Measurements from ENCODE around the gene CIB4.

CIB4 gene

DNA sequence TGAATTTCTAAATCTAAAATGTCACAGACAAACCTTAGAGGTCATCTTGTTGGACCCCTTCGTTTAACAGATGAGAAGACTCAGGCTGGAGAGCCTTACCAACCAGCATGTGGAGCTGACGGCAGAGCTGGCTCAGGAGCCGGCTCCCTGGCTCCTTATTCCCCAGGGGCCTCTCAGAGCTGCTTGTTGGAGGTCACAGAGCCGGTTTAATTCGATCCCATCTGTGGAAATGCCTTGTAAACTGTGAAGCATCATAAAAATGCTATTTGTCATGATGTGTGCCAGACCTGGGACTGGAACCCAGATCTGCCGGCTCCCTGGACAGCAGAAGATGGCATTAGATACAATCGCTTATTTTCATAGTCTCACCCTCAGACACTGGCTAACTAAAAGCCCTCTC, 8.2 kb upstream of the CIB4 start:
- TF ChIP-seq, protein P1, sequence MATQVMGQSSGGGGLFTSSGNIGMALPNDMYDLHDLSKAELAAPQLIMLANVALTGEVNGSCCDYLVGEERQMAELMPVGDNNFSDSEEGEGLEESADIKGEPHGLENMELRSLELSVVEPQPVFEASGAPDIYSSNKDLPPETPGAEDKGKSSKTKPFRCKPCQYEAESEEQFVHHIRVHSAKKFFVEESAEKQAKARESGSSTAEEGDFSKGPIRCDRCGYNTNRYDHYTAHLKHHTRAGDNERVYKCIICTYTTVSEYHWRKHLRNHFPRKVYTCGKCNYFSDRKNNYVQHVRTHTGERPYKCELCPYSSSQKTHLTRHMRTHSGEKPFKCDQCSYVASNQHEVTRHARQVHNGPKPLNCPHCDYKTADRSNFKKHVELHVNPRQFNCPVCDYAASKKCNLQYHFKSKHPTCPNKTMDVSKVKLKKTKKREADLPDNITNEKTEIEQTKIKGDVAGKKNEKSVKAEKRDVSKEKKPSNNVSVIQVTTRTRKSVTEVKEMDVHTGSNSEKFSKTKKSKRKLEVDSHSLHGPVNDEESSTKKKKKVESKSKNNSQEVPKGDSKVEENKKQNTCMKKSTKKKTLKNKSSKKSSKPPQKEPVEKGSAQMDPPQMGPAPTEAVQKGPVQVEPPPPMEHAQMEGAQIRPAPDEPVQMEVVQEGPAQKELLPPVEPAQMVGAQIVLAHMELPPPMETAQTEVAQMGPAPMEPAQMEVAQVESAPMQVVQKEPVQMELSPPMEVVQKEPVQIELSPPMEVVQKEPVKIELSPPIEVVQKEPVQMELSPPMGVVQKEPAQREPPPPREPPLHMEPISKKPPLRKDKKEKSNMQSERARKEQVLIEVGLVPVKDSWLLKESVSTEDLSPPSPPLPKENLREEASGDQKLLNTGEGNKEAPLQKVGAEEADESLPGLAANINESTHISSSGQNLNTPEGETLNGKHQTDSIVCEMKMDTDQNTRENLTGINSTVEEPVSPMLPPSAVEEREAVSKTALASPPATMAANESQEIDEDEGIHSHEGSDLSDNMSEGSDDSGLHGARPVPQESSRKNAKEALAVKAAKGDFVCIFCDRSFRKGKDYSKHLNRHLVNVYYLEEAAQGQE (IDR thresholded peaks at IDR 0.05; ENCODE audit: low read depth): no peak
- no peak for TF ChIP-seq TCF12 (IDR thresholded peaks at IDR 0.05; ENCODE audit: low read depth)
- TF ChIP-seq NFIC (IDR thresholded peaks at IDR 0.05): no peak
- TF ChIP-seq, protein P2, sequence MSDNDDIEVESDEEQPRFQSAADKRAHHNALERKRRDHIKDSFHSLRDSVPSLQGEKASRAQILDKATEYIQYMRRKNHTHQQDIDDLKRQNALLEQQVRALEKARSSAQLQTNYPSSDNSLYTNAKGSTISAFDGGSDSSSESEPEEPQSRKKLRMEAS (IDR thresholded peaks at IDR 0.05): no peak
- no peak for TF ChIP-seq TAF1 (IDR thresholded peaks at IDR 0.05; ENCODE audit: low read depth)
- TF ChIP-seq, protein P3, sequence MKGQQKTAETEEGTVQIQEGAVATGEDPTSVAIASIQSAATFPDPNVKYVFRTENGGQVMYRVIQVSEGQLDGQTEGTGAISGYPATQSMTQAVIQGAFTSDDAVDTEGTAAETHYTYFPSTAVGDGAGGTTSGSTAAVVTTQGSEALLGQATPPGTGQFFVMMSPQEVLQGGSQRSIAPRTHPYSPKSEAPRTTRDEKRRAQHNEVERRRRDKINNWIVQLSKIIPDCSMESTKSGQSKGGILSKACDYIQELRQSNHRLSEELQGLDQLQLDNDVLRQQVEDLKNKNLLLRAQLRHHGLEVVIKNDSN (IDR thresholded peaks at IDR 0.05): no peak
- TF ChIP-seq EGR1 (IDR thresholded peaks at IDR 0.05): no peak
- no peak for TF ChIP-seq YY1 (IDR thresholded peaks at IDR 0.05; ENCODE audit: low read depth)
- no peak for TF ChIP-seq EP300 (IDR thresholded peaks at IDR 0.05; ENCODE audit: borderline replicate concordance)
- no peak for TF ChIP-seq CEBPB (IDR thresholded peaks at IDR 0.05)
- TF ChIP-seq ZBTB7A (IDR thresholded peaks at IDR 0.05; ENCODE audit: low read depth): no peak
- no peak for TF ChIP-seq TEAD4 (IDR thresholded peaks at IDR 0.05)
- TF ChIP-seq RAD21 (IDR thresholded peaks at IDR 0.05; ENCODE audit: low read depth): no peak
- no peak for TF ChIP-seq CREB1 (IDR thresholded peaks at IDR 0.05; ENCODE audit: low read depth)
- TF ChIP-seq FOXM1 (IDR thresholded peaks at IDR 0.05; ENCODE audit: borderline replicate concordance, low read depth): no peak

DNA sequence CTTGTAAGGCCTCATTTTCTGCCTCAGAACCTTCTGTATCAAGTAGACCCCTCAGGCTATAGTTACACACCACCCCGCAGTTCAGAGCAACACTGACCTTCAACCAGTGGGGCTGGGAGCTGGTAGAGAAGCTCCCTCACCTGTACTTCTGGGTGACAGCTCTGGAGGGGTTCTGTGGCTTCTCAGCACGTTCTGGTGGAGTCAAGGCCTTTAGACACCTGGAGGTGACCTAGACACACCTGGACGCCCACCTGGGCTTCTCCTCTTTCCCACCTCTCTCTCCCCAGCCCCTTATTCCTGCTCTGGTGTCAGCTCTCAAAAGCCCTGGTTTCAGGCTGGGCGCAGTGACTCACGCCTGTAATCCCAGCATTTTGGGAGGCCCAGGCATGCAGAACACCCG, 7.3 kb upstream of the CIB4 start:
- TF ChIP-seq RAD21 (IDR thresholded peaks at IDR 0.05; ENCODE audit: low read depth) (no peak), TAF1 (IDR thresholded peaks at IDR 0.05; ENCODE audit: low read depth) (no peak), YY1 (IDR thresholded peaks at IDR 0.05; ENCODE audit: low read depth) (no peak), FOXM1 (IDR thresholded peaks at IDR 0.05; ENCODE audit: borderline replicate concordance, low read depth) (no peak), TEAD4 (IDR thresholded peaks at IDR 0.05) (no peak), TCF12 (IDR thresholded peaks at IDR 0.05; ENCODE audit: low read depth) (no peak), EGR1 (IDR thresholded peaks at IDR 0.05) (no peak), ZBTB7A (IDR thresholded peaks at IDR 0.05; ENCODE audit: low read depth) (no peak), CREB1 (IDR thresholded peaks at IDR 0.05; ENCODE audit: low read depth) (no peak), CEBPB (IDR thresholded peaks at IDR 0.05) (no peak), NFIC (IDR thresholded peaks at IDR 0.05) (no peak), EP300 (IDR thresholded peaks at IDR 0.05; ENCODE audit: borderline replicate concordance) (no peak)
- TF ChIP-seq, protein P3 (IDR thresholded peaks at IDR 0.05): no peak
- TF ChIP-seq, protein P1 (IDR thresholded peaks at IDR 0.05; ENCODE audit: low read depth): no peak
- TF ChIP-seq, protein P2 (IDR thresholded peaks at IDR 0.05): no peak

DNA sequence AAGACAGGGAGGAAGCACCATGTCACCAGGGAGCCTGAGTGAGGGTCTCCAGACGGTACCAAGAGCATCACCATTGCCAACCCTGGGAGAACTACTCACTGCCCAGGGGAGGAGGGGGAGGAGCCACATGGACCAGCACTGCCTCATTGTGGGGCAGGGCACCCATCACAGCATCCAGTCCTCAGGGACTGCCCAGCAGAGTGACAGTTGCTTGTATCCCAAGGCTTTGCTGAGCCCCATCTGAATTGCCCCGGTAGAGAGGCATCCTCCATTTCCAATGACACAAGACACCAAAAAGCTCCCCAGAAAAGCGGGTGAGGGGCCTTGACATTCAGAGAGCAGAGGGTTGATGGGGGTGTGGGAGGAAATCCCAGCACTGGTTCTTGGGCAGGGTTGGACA, 6.8 kb upstream of the CIB4 start:
- TF ChIP-seq CREB1 (IDR thresholded peaks at IDR 0.05; ENCODE audit: low read depth) (no peak), ZBTB7A (IDR thresholded peaks at IDR 0.05; ENCODE audit: low read depth) (no peak), YY1 (IDR thresholded peaks at IDR 0.05; ENCODE audit: low read depth) (no peak), EGR1 (IDR thresholded peaks at IDR 0.05) (no peak), TEAD4 (IDR thresholded peaks at IDR 0.05) (no peak), TAF1 (IDR thresholded peaks at IDR 0.05; ENCODE audit: low read depth) (no peak), RAD21 (IDR thresholded peaks at IDR 0.05; ENCODE audit: low read depth) (no peak)

DNA sequence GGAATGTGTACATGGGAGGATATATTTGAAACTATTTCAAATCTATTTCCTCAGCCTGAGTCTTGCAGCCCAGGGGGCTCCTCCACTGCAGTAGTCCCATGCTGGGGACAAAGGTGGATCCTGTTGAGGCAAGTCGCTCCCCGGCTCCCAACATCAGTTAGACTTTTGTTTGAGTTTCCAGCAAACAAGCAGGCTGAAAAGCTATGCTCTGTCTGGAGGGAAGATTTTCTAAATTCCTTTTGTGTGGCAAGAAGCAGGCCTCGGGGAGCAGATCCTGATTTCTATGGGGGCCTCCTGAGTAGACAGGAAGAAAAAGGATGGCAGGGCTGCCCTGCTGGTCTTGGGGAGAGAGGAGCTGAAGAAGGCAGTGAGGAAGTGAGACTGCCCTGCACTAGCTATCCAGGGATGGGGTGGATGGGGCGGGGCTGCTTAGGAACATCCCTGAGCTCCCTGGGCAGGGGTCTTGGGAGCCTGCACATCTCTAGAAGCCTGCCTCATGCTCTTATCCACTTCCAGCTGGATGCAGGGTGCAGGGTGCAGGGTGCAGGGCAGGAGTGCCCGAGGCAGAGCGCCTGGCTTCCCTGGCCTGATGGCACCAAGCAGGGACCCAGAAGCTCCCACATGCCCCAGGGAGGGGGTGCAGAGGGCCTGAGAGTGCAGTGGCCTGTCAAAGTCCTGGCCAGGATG, 6.0 kb upstream of the CIB4 start:
- TF ChIP-seq YY1 (IDR thresholded peaks at IDR 0.05; ENCODE audit: low read depth): no peak

DNA sequence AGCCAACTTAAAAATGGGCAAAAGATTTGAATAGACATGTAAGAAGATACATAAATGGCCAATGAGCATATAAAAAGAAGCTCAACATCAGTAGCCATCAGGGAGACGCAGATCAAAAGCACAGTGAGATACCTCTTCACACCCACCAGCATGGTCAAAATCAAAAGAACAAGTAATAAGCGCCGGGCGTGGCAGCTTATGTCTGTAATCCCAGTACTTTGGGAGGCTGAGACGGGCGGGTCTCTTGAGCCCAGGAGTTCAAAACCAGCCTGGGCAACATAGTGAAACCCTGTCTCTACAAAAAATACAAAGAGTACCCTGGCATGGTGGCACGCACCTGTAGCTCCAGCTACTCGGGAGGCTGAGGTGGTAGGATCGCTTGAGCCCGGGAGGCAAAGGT, 4.6 kb upstream of the CIB4 start:
- TF ChIP-seq, protein P1 (IDR thresholded peaks at IDR 0.05; ENCODE audit: low read depth): no peak
- TF ChIP-seq NFIC (IDR thresholded peaks at IDR 0.05) (no peak), TCF12 (IDR thresholded peaks at IDR 0.05; ENCODE audit: low read depth) (no peak), EGR1 (IDR thresholded peaks at IDR 0.05) (no peak), TAF1 (IDR thresholded peaks at IDR 0.05; ENCODE audit: low read depth) (no peak), EP300 (IDR thresholded peaks at IDR 0.05; ENCODE audit: borderline replicate concordance) (no peak), CEBPB (IDR thresholded peaks at IDR 0.05) (no peak), FOXM1 (IDR thresholded peaks at IDR 0.05; ENCODE audit: borderline replicate concordance, low read depth) (no peak)
